ENCODE measurements around the gene INPP5D.

INPP5D gene

GRCh38 chr2:233213011-233213410, 152.9 kb downstream of the INPP5D start:
- Histone ChIP-seq H3K27me3 (ENCODE audit: control insufficient read depth, low read length) (no peaks in the 10 kb centered on the region), H3K79me2 (ENCODE audit: control insufficient read depth, low read length) (no peaks in the 10 kb centered on the region)

GRCh38 chr2:233213975-233214374, 153.8 kb downstream of the INPP5D start:
- no peak for TF ChIP-seq EZH2phosphoT487 (IDR thresholded peaks at IDR 0.05; ENCODE audit: borderline replicate concordance, low read length)
- TF ChIP-seq, protein P1, sequence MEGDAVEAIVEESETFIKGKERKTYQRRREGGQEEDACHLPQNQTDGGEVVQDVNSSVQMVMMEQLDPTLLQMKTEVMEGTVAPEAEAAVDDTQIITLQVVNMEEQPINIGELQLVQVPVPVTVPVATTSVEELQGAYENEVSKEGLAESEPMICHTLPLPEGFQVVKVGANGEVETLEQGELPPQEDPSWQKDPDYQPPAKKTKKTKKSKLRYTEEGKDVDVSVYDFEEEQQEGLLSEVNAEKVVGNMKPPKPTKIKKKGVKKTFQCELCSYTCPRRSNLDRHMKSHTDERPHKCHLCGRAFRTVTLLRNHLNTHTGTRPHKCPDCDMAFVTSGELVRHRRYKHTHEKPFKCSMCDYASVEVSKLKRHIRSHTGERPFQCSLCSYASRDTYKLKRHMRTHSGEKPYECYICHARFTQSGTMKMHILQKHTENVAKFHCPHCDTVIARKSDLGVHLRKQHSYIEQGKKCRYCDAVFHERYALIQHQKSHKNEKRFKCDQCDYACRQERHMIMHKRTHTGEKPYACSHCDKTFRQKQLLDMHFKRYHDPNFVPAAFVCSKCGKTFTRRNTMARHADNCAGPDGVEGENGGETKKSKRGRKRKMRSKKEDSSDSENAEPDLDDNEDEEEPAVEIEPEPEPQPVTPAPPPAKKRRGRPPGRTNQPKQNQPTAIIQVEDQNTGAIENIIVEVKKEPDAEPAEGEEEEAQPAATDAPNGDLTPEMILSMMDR (IDR thresholded peaks at IDR 0.05; ENCODE audit: low read depth, low read length, poor library complexity, severe bottlenecking) = no peak
- H3K79me2 ChIP-seq (ENCODE audit: control insufficient read depth, low read length) = no peaks in the 10 kb centered on the region
- H4K20me1 ChIP-seq (ENCODE audit: control insufficient read depth, insufficient read depth, low read depth, low read length) = no peaks in the 10 kb centered on the region
- no peak overlapping the region for H3K27ac ChIP-seq (ENCODE audit: low read depth, low read length)
- H3F3A ChIP-seq (ENCODE audit: control insufficient read depth, insufficient read depth) = no peaks in the 10 kb centered on the region
- H3K4me1 ChIP-seq (ENCODE audit: control insufficient read depth, low read length) = peaks cover 9% of the 10 kb centered on the region
- H3K4me3 ChIP-seq (ENCODE audit: low read length) = no peak overlapping the region
- no peaks in the 10 kb centered on the region for H3K36me3 ChIP-seq (ENCODE audit: control insufficient read depth, low read length)
- no peak overlapping the region for H3K4me2 ChIP-seq (ENCODE audit: low read length)
- H3K9me3 ChIP-seq (ENCODE audit: control insufficient read depth, insufficient read depth, low read length) = no peaks in the 10 kb centered on the region
- H3K9me2 ChIP-seq (replicated peaks; ENCODE audit: control insufficient read depth, low read length) = no peaks in the 10 kb centered on the region
- no peaks in the 10 kb centered on the region for H3K27me3 ChIP-seq (ENCODE audit: control insufficient read depth, low read length)

More at GRCh38 chr2:233213011-233213410, 152.9 kb downstream of the INPP5D start:
- Histone ChIP-seq H4K20me1 (ENCODE audit: control insufficient read depth, insufficient read depth, low read depth, low read length) (no peaks in the 10 kb centered on the region), H3K9me2 (replicated peaks; ENCODE audit: control insufficient read depth, low read length) (no peaks in the 10 kb centered on the region), H3K36me3 (ENCODE audit: control insufficient read depth, low read length) (no peaks in the 10 kb centered on the region), H3K4me3 (ENCODE audit: low read length) (no peak overlapping the region), H3K4me1 (ENCODE audit: control insufficient read depth, low read length) (peaks cover 18% of the 10 kb centered on the region), H3F3A (ENCODE audit: control insufficient read depth, insufficient read depth) (no peaks in the 10 kb centered on the region), H3K9me3 (ENCODE audit: control insufficient read depth, insufficient read depth, low read length) (no peaks in the 10 kb centered on the region), H3K27ac (ENCODE audit: low read depth, low read length) (no peak overlapping the region), H3K4me2 (ENCODE audit: low read length) (no peak overlapping the region)
- TF ChIP-seq, protein P1 (IDR thresholded peaks at IDR 0.05; ENCODE audit: low read depth, low read length, poor library complexity, severe bottlenecking) = no peak
- no peak for TF ChIP-seq EZH2phosphoT487 (IDR thresholded peaks at IDR 0.05; ENCODE audit: borderline replicate concordance, low read length)

DNA sequence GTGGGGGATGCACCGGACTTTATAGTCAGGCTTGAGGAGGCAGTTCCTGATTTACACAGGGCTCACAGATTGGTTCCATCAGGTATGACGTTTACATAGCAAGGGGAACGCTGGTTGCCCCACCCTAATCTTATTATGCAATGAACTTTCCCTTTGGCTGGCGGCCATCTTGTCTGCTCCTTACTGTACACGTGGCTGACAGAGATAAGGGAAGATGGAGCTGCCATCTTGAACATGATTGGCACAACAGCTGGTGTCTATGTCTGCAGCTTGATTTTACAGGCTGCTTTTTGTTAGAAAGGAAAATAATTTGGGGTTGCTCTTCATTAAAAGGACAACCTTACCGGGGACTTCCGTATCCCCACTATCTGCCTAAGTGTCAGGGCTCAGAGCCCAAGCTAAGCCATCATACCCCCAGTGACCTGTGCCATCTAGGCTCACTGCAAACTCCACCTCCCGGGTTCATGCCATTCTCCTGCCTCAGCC, 157.8 kb downstream of the INPP5D start:
- no peaks in the 10 kb centered on the region for H3K79me2 ChIP-seq (ENCODE audit: control insufficient read depth, low read length)
- H3K4me1 ChIP-seq (ENCODE audit: control insufficient read depth, low read length) = peaks cover 9% of the 10 kb centered on the region
- H4K20me1 ChIP-seq (ENCODE audit: control insufficient read depth, insufficient read depth, low read depth, low read length) = no peaks in the 10 kb centered on the region
- TF ChIP-seq, protein P1 (IDR thresholded peaks at IDR 0.05; ENCODE audit: low read depth, low read length, poor library complexity, severe bottlenecking) = no peak
- TF ChIP-seq EZH2phosphoT487 (IDR thresholded peaks at IDR 0.05; ENCODE audit: borderline replicate concordance, low read length) = no peak
- no peaks in the 10 kb centered on the region for H3K9me2 ChIP-seq (replicated peaks; ENCODE audit: control insufficient read depth, low read length)
- H3K9me3 ChIP-seq (ENCODE audit: control insufficient read depth, insufficient read depth, low read length) = no peaks in the 10 kb centered on the region
- H3K27me3 ChIP-seq (ENCODE audit: control insufficient read depth, low read length) = no peaks in the 10 kb centered on the region
- H3K27ac ChIP-seq (ENCODE audit: low read depth, low read length) = no peak overlapping the region
- H3K4me2 ChIP-seq (ENCODE audit: low read length) = no peak overlapping the region
- H3K4me3 ChIP-seq (ENCODE audit: low read length) = no peak overlapping the region
- no peaks in the 10 kb centered on the region for H3F3A ChIP-seq (ENCODE audit: control insufficient read depth, insufficient read depth)
- H3K36me3 ChIP-seq (ENCODE audit: control insufficient read depth, low read length) = no peaks in the 10 kb centered on the region

Measured in DOHH2 (cell line).